Raji (cell line): Measurements from ENCODE around the gene POLR2H.

ENCODE experiments used
- POLR2A ChIP-seq: IDR thresholded peaks from 2 replicates; pipeline ENCODE4 v1.6.1; 2011; ENCODE audit warnings: low read depth, low read length, control low read depth; ENCODE audit not compliant: insufficient read depth

Gene POLR2H

GRCh38 chr3:184332370-184333090, 29.0 kb upstream of the POLR2H start:
- no peak for TF ChIP-seq POLR2A

- no peak for TF ChIP-seq POLR2A
Measured at GRCh38 chr3:184333190-184333589, 28.3 kb upstream of the POLR2H start.

GRCh38 chr3:184333700-184334099, 27.8 kb upstream of the POLR2H start:
- no peak for TF ChIP-seq POLR2A

- TF ChIP-seq POLR2A = no peak
Measured at GRCh38 chr3:184334470-184335158, 26.9 kb upstream of the POLR2H start.

GRCh38 chr3:184335291-184335660, 26.2 kb upstream of the POLR2H start:
- TF ChIP-seq POLR2A = no peak

- no peak for TF ChIP-seq POLR2A
Measured at GRCh38 chr3:184335661-184336546, 25.6 kb upstream of the POLR2H start.

- no peak for TF ChIP-seq POLR2A
Measured at GRCh38 chr3:184336547-184337398, 24.7 kb upstream of the POLR2H start.

- TF ChIP-seq POLR2A = no peak
Measured at GRCh38 chr3:184337399-184337714, 24.2 kb upstream of the POLR2H start, which contains the start of gene FAM131A. Gene FAM131A (plus strand): TSS chr3:184337600. CDS start chr3:184337631, 31 bp downstream.

GRCh38 chr3:184337981-184338380, 23.5 kb upstream of the POLR2H start:
- TF ChIP-seq POLR2A = no peak

- TF ChIP-seq POLR2A = no peak
Measured at GRCh38 chr3:184338511-184338945, 23.0 kb upstream of the POLR2H start.

- TF ChIP-seq POLR2A = no peak
Measured at GRCh38 chr3:184339001-184339400, 22.5 kb upstream of the POLR2H start.

GRCh38 chr3:184341925-184342324, 19.6 kb upstream of the POLR2H start:
- no peak for TF ChIP-seq POLR2A

GRCh38 chr3:184343200-184343876, 18.2 kb upstream of the POLR2H start:
- TF ChIP-seq POLR2A = no peak
